HG03378 (cell line): ENCODE measurements around the gene FAM168A.
"Not testable (repeated sequence)": the region's sequence is repeated elsewhere in the genome, so short reads cannot be mapped to it uniquely, and the experiment has no call there.

ENCODE experiments used
- ATAC-seq: cut with Tn5 transposase; IDR thresholded peaks from one replicate; pipeline ENCODE4 v1.9.1; 2021; ENCODE audit warnings: mild to moderate bottlenecking, moderate library complexity; ENCODE audit not compliant: unreplicated experiment

The FAM168A gene

GRCh38 chr11:73475549-73476095, 122.3 kb downstream of the FAM168A start:
- no peak for ATAC-seq

GRCh38 chr11:73473252-73473651, 124.7 kb downstream of the FAM168A start:
- ATAC-seq, result no peak

GRCh38 chr11:73470036-73470612, 127.8 kb downstream of the FAM168A start:
- ATAC-seq, result not testable (repeated sequence)

DNA sequence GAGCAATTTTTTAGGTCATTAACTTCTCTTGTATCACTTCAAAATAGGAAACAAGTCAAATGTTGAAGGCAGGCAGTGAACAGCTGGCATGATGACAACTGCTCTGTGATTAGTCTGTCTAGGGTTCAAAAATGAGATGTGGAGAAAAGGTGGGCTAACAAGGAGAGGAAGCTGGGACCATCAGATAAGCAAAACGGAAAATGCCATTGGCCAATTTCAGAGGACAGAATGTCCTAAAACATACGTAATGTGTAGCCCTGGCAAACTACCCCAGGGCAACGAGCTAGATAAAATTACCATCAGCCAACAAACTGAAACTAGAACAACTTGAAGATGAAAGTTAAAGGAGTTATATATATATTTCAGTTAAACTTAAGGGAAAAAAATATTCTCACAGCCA, 128.5 kb downstream of the FAM168A start:
- no peak for ATAC-seq

- no peak for ATAC-seq
These were observed 129.2 kb downstream of the FAM168A start for GRCh38 chr11:73468590-73469161.

DNA sequence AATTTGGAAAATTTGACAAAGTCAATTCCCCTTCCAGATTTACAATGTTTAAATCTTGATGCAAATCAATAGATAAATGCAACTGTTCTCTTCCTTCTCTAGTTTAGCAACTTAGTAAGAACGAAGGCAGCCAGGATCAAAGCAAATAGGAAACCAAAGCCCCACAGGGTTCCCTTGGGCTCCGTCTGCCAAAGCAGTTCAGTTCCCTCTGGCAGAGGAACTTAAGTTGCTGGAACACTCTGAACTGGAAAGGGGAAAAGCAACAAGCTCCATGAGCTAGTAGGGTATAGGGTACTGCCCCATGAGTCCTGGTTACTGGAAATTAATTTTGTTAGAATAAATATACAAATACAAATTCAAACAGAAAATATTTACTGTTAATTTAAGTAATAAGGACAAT, 130.4 kb downstream of the FAM168A start:
- no peak for ATAC-seq

DNA sequence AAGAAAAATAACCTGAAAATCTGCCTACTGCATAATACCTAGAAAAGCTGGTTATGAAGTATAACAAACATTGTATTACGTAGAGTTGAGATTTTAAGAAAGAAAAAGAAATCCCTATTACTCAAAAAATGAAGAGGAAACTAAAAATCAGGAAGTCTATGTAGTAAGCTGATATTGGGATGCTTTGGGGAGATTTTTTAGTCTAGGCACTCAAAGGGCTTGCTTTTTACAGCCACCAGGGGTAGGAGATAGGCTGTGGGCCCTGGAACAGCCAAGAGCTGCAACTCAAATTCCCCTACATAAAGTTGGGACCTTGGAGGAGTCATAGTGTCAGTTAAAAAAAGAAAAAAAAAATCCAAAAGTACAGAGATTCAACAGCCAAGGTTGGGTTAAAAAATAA, 131.3 kb downstream of the FAM168A start:
- ATAC-seq, result no peak

- no peak for ATAC-seq
These were observed 132.0 kb downstream of the FAM168A start for GRCh38 chr11:73465871-73466270.

DNA sequence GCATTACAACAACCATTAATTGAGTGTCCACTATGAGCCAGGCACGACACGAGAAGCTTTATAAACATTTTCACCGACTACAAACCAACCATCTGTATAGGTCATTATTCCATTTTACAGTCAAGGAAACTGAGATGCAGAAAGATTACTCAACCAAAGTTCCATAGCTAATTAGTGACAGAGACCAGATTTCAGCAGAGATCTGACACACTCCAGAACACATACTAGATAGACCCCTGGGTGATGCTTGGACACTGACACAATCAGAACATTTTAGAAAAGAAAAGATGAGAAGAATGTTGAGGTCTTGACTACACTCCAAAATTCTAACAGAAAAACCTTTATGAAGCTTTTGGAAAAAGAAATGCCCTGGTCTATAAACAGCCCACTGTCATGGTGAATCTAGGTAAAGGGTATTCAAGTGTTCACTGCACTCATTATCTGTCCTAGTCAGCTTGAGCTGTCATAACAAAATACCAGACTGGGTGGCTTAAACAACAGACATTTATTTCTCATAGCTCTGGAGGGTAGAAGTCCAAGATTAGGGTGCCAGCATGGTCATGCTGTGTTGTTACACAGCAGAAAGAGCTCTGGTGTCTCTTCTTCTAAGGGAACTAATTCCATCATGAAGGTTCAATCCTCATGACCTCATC, 132.8 kb downstream of the FAM168A start:
- no peak for ATAC-seq

DNA sequence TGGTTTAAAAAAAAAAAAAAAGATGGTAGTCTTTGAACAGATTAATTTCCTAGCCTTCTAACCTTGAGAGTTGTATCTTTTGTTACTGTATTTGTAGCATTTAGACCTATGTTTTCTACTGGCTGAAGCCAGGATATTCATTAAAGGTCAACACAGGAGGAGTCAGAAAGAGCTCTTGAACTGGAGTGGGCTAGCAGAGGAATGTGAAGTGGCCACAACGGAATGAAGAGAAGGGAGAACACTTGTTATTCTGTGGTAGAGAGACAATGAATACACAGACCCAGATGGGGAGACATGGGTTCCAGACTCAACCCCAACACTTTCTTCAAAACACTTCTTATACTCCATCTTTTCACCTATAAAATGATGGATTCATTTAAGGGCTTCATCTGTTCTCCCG, 133.6 kb downstream of the FAM168A start:
- no peak for ATAC-seq

GRCh38 chr11:73463359-73463758, 134.6 kb downstream of the FAM168A start:
- no peak for ATAC-seq

DNA sequence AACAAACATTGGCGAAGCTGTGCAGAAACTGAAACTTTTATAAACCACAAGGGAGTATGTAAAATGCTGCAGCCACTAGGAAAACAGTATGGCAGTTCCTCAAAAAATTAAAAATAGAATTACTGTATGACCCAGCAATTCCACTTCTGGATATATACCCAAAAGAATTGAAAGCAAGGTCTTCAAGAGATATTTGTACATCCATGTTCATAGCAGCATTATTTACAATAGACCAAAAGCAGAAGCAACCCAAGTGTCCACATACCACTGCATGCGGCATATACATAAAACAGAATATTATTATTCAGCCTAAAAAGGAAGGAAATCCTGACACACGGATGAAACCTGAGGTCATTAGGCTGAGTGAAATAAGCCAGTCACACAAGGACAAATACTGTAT, 135.9 kb downstream of the FAM168A start:
- ATAC-seq, result no peak

DNA sequence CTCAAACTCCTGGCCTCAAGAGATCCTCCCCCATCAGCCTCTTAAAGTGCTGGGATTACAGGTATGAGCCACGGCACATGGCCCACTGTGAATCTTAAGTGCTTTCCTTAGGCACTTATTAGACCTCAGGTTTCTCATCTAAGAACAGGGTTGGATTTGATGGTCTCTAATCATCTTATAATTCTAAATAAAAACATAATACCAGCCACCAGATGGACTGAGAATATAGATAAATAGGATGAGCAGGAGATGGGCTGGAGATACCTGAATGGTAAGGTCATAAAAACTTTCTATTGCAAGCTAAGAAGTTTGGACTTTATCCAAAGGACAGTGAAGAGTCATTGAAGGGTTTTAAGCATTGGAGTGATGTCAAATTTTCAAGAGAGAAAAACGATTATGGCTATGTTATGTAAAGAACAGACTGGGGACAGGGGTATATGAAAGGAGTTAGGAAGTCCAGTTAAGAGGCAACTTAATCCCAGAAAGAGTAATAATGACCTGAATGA, 136.5 kb downstream of the FAM168A start:
- ATAC-seq, result no peak

GRCh38 chr11:73458201-73458600, 139.7 kb downstream of the FAM168A start:
- ATAC-seq, result no peak

DNA sequence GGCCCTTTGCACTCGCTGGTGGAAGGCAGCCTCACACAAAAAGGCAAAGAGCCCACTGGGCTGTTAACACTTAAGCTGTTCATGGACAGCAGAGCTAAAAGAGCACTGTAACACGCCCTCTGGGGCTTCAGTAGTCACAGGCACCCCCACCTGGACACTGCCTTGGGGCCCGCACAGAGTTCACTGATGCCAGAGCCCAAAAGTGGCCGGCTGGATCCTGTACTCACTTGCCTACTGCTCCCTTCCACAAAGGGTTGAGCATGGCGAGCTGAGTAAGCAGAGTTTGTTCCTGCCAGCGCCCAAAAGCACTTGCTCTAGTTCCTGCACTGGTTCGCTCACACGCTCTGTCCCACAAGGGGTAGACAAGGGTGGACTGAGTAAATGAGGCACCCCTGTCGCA, 142.9 kb downstream of the FAM168A start:
- no peak for ATAC-seq

- ATAC-seq, result no peak
These were observed 144.3 kb downstream of the FAM168A start for GRCh38 chr11:73453562-73453961.

DNA sequence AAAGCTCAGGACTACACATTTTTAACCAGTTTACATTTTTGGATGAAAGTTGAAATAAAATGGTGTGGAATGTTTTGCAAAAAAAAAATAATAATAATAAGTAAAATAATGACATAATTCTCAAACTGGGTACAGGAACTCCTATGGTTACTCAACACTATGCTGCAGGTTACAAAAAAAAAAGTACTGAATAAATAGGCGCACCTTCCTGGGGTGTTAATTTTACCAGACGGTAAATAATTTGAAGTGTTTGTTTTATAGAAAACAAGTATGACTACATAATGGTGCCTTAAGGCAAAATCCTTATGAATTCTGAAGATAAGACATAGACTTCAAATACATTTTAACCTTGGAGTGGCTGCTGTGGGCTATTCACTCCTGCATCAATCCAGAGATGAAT, 145.2 kb downstream of the FAM168A start:
- no peak for ATAC-seq

- no peak for ATAC-seq
These were observed 146.0 kb downstream of the FAM168A start for GRCh38 chr11:73451896-73452295.

DNA sequence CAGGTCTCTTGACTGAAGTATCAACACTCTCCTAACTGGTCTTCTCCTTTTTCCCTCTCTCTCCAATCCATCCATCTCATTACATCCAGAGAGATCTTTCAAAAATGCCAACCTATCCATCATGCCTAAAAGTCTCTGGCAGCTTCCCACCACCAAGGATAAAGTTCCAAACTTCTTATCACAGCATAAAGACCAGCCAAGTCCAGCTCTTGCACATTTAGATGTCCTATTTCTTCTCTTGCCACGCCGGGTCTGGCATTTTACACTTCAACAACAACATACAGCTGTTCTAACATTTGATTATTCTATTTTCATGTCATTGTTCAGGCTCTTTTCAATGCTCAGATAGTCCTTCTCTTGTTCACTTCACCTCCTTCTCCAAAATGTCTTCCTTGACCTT, 151.1 kb downstream of the FAM168A start:
- no peak for ATAC-seq

DNA sequence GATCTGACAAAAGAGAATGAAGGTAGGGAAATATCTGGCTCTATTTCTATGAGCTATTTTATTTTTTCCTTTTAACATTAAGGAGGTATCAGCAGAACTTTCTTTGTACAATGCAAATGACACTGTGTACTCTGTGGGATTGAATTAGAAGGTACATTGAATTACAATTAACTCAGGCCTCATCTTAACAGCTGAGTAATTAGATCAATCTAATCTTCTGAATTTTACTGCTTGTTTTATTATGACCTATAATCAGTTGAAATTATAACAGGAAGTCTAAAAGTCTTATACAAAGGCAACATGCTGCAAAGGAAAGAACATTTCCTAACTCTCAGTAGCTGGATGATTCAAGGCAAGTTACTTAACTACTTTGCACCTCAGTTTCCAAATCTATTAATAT, 151.9 kb downstream of the FAM168A start:
- no peak for ATAC-seq

DNA sequence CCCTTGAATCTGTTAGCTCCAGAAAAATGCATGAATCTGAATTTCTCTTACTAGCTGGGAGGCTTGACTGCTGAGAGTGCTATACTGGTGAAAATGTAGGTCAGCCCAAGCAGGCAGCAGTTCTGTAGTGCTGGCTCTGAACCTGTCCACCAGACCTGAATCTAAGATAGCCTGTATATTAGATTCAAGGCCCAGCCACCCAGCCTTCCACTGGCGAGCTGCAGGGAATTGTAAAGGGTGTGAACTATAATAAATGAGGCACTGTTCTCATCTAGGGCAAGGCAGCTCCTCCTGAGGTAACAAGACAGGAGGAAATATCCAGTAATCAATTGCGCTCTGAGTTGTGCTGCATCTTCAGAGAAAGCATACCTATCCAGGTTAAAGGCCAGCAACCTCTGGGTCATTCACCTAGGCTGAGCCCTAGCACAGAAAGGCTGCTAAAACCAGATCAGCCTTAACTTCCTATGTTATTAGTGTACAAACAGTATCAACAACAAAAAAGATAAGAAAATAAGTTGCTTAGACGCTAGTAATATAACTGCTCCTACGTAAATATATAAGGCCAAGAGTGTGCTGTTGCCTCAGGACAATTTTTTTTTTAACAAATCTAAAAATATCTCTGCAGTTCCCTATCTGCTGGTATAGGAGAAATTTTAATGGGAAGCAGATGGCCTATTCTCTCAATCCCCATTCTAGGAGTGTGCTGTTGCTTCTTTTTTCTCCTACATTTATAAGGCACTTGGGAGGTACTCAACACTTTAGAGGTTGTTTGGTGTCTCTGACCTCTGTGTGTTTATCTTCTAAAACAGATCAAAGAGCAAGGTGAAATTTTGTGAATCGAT, 158.7 kb downstream of the FAM168A start:
- ATAC-seq, result no peak
